ENCODE data around the gene SUGCT. TPM values are rescaled to one million over a fixed set of nuclear protein-coding genes. Genes with fewer than 3 reads are reported as not detected.

Gene SUGCT
- total and polyA plus RNA-seq, 2 of the 13 experiments (the other 11 are each of a cell fraction or from before 2014, with no cell fraction given): 10.1 to 22.2 TPM

- no peak for TF ChIP-seq ZNF430 (CRISPR knock-in tag; IDR thresholded peaks at IDR 0.05)
Observed at GRCh38 chr7:40151504-40151903, 16.7 kb downstream of the SUGCT start (continued).

GRCh38 chr7:40156988-40157387 is 22.2 kb downstream of the SUGCT start:
- no peak overlapping the region for H3K4me3 ChIP-seq (replicated peaks in 1 of 3; ENCODE audit: insufficient read depth in 1 of 3, low read depth in 2 of 3, low read length in 3 of 3)
- no peak overlapping the region for H3K9ac ChIP-seq (ENCODE audit: insufficient read depth, low read depth, low read length)
- BruUV-seq (replicated peaks): no TSS peak
- in situ Hi-C loops (cut with HindIII; ENCODE audit: extremely low pct_ligation_motif_present, low pct_unique_long_range_greater_than_20kb) (no loop called here), intact Hi-C loops (cut with micrococcal nuclease; ENCODE audit: unreplicated experiment) (no loop called here)
- no peak overlapping the region for H3K4me2 ChIP-seq (ENCODE audit: low read depth, low read length)
- 95% methylated on average over 4 of the region's 4 CpGs for WGBS (ENCODE audit: low lambda C conversion rate)
- no peaks in the 10 kb centered on the region for H3K36me3 ChIP-seq (replicated peaks in 1 of 2; ENCODE audit: control insufficient read depth in 1 of 2, insufficient read depth in 2 of 2, low read length in 2 of 2)
- H3K79me2 ChIP-seq (ENCODE audit: insufficient read depth, low read length): no peaks in the 10 kb centered on the region
- DNase-seq (ENCODE audit: low spot score): no peak
- POLR2A ChIA-PET: no interaction called here
- no peaks in the 10 kb centered on the region for H3K9me3 ChIP-seq (ENCODE audit: low read length)
- H3K4me1 ChIP-seq (ENCODE audit: insufficient read depth, low read length): no peaks in the 10 kb centered on the region
- H3K27ac ChIP-seq (ENCODE audit: extremely low read length, insufficient read depth, low read length): no peak overlapping the region
- H3K27me3 ChIP-seq (ENCODE audit: control insufficient read depth in 1 of 2, insufficient read depth in 2 of 2, low read length in 2 of 2): no peaks in the 10 kb centered on the region
- no peak for FAIRE-seq
- TF ChIP-seq ZNF530 (CRISPR knock-in tag; IDR thresholded peaks at IDR 0.05; ENCODE audit: low read depth) (no peak), ZNF879 (CRISPR knock-in tag; IDR thresholded peaks at IDR 0.05) (no peak), ELF3 (CRISPR knock-in tag; IDR thresholded peaks at IDR 0.05) (no peak), ZNF563 (CRISPR knock-in tag; IDR thresholded peaks at IDR 0.05) (no peak), ZNF558 (CRISPR knock-in tag; IDR thresholded peaks at IDR 0.05; ENCODE audit: borderline replicate concordance) (no peak), RNF219 (CRISPR knock-in tag; IDR thresholded peaks at IDR 0.05) (no peak)
- TF ChIP-seq, protein P1, sequence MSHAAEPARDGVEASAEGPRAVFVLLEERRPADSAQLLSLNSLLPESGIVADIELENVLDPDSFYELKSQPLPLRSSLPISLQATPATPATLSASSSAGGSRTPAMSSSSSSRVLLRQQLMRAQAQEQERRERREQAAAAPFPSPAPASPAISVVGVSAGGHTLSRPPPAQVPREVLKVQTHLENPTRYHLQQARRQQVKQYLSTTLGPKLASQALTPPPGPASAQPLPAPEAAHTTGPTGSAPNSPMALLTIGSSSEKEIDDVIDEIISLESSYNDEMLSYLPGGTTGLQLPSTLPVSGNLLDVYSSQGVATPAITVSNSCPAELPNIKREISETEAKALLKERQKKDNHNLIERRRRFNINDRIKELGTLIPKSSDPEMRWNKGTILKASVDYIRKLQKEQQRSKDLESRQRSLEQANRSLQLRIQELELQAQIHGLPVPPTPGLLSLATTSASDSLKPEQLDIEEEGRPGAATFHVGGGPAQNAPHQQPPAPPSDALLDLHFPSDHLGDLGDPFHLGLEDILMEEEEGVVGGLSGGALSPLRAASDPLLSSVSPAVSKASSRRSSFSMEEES (CRISPR knock-in tag; IDR thresholded peaks at IDR 0.05): no peak
- no peaks in the 10 kb centered on the region for H4K20me1 ChIP-seq (ENCODE audit: insufficient read depth, low read length)
- CTCF ChIA-PET (ENCODE audit: low intra/inter-chr PET ratio, low total read pairs): no interaction called here
- no peak overlapping the region for H2AFZ ChIP-seq (ENCODE audit: low read length)
- ATAC-seq: no peak
